Naive thymus-derived CD8-positive, alpha-beta T cell (primary cell): ENCODE measurements around the gene PMPCA. TPM values are rescaled to one million over a fixed set of nuclear protein-coding genes. Genes with fewer than 3 reads are reported as not detected.

Experiments
- ATAC-seq, 2 donors: fragments of 150-1000 bp; cut with Tn5 transposase in 1 of 2; sonication (Bioruptor Pico), chemical (Tn5 transposase) in 1 of 2; 1 replicate in 1 of 2; 2 replicates in 1 of 2; pipeline ENCODE4 v1.10.0; 2021; ENCODE audit warnings: mild to moderate bottlenecking in 2 of 2, moderate library complexity in 2 of 2
- POLR2A ChIA-PET: fragments of 350-600 bp; sonication (Branson Sonifier 250); formaldehyde crosslinking; loops from one replicate; lab custom pipeline; 2021; ENCODE audit warnings: antibody characterized with exemption; lab: Charles Lee
- DNase-seq, 10 donors: peaks; one replicate each; pipeline versions ENCODE4 v3.0.0 to v3.0.0-alpha.2; 2020 to 2022
- H3K27ac Mint-ChIP-seq, 10 donors: one replicate each; pipeline ENCODE4 v1.8.0; 2020 to 2022; ENCODE audit warnings: mild to moderate bottlenecking in 10 of 10, mixed read lengths in 10 of 10, moderate library complexity in 4 of 10, inconsistent platforms in 1 of 10
- H3K27me3 Mint-ChIP-seq, 5 donors: one replicate each; pipeline ENCODE4 v1.8.0; 2021 to 2022; ENCODE audit warnings: mixed read lengths in 5 of 5
- H3K36me3 Mint-ChIP-seq, 3 donors: one replicate each; pipeline ENCODE4 v1.8.0; 2020 to 2022; ENCODE audit warnings: mixed read lengths in 3 of 3, mild to moderate bottlenecking in 2 of 3, inconsistent platforms in 1 of 3
- H3K4me1 Mint-ChIP-seq, 4 donors: one replicate each; pipeline ENCODE4 v1.8.0; 2021 to 2022; ENCODE audit warnings: mixed read lengths in 4 of 4
- H3K4me3 Mint-ChIP-seq, 10 donors: one replicate each; pipeline ENCODE4 v1.8.0; 2020 to 2022; ENCODE audit warnings: mild to moderate bottlenecking in 10 of 10, mixed read lengths in 10 of 10, moderate library complexity in 6 of 10, inconsistent platforms in 1 of 10
- H3K9me3 Mint-ChIP-seq, 9 donors: one replicate each; pipeline ENCODE4 v1.8.0; 2020 to 2022; ENCODE audit warnings: mixed read lengths in 9 of 9, mild to moderate bottlenecking in 3 of 9, inconsistent platforms in 1 of 9, moderate library complexity in 1 of 9
- polyA plus RNA-seq, 3 donors: library from polyadenylated mRNA; unstranded; fragments of 300-500 nt; fragmentation: Illumina TruSeq; gene quantifications; one replicate each; pipeline ENCODE4 v1.2.3, GENCODE V29; 2021
- total RNA-seq, 8 experiments: library from RNA in 2 of 8; stranded (reverse) in 2 of 8; gene quantifications; one replicate each; pipeline ENCODE4 v1.2.3 and lab custom pipeline; 2021 to 2026

Gene PMPCA
- total and polyA plus RNA-seq, 5 experiments from 2014 or later: 37.0 to 73.2 (median 47.0) TPM

GRCh38 chr9:136460772-136461325 is 50.4 kb downstream of the PMPCA start:
- POLR2A ChIA-PET: interaction anchor here (0.6 to 0.7 kb wide), 3 partner anchors 8 to 185 kb away, joined by 3 to 5 read pairs (median 3); no protein-coding TSS in a partner anchor
- H3K36me3 Mint-ChIP-seq: peaks cover 0 to 96% (median 24%) of the 10 kb centered on the region in 3 donors

GRCh38 chr9:136462664-136463063 is 52.2 kb downstream of the PMPCA start:
- Mint-ChIP-seq H3K4me1 (peaks cover 0 to 2% (median 0%) of the 10 kb centered on the region in 4 donors), H3K36me3 (peaks cover 0 to 91% (median 25%) of the 10 kb centered on the region in 3 donors), H3K9me3 (no peaks in the 10 kb centered on the region), H3K27ac (peak overlapping the region in 1 of 10 donors; percentile 51), H3K4me3 (no peak overlapping the region), H3K27me3 (no peaks in the 10 kb centered on the region)
- no peak for DNase-seq
- ATAC-seq: no peak
- POLR2A ChIA-PET: no interaction called here

More at GRCh38 chr9:136460772-136461325, 50.4 kb downstream of the PMPCA start:
- DNase-seq: no peak
- no peak overlapping the region for H3K27ac Mint-ChIP-seq
- no peaks in the 10 kb centered on the region for H3K9me3 Mint-ChIP-seq
- peaks cover 0 to 2% (median 0%) of the 10 kb centered on the region in 4 donors for H3K4me1 Mint-ChIP-seq
- no peaks in the 10 kb centered on the region for H3K27me3 Mint-ChIP-seq
- H3K4me3 Mint-ChIP-seq: no peak overlapping the region
- ATAC-seq: no peak

DNA sequence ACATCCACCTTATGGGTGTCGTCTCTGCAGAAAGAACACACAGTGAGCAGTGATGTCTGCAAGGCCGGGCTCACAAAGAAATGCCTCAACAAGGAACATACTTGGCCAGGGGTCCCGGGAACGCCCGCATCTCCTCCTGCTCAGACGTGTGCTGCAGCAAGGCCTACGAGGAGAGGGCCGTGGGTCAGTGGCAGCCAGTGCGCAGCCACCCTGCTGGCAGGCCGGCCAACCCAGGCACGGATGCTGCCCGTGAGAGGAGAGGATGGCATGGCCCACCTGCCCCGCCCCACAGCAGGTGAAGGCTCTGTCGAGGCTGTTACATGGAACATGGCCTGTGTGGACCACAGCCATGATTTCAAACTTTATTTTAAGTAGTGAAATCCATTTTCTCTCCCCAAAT is 53.1 kb downstream of the PMPCA start:
- H3K4me3 Mint-ChIP-seq: no peak overlapping the region
- H3K36me3 Mint-ChIP-seq: peaks cover 0 to 89% (median 25%) of the 10 kb centered on the region in 3 donors
- no peaks in the 10 kb centered on the region for H3K9me3 Mint-ChIP-seq
- no peak for DNase-seq
- POLR2A ChIA-PET: no interaction called here
- no peak for ATAC-seq
- H3K4me1 Mint-ChIP-seq: peaks cover 0 to 2% (median 0%) of the 10 kb centered on the region in 4 donors
- H3K27ac Mint-ChIP-seq: peak overlapping the region in 1 of 10 donors; percentile 40
- no peaks in the 10 kb centered on the region for H3K27me3 Mint-ChIP-seq

DNA sequence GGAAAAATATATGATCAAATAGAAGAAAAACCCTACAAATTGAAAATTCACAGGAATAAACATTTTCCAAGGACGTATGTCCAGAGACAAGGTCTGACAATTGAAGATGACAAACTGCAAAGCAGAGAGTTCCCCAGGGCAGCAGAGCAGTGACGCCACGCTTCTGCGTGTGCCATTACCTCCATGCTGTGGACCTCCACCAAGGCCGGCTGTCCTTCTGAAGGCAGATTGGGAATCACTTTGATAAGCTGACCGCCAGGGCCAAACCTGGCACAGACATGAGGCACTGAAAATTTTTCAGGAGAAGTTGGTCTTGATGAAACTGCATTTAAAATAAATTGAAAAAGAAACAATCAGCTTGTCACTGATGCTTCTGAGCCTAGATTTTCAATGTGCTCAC is 53.8 kb downstream of the PMPCA start:
- H3K36me3 Mint-ChIP-seq: peaks cover 0 to 89% (median 19%) of the 10 kb centered on the region in 3 donors
- DNase-seq: no peak
- H3K27ac Mint-ChIP-seq: no peak overlapping the region
- no peaks in the 10 kb centered on the region for H3K9me3 Mint-ChIP-seq
- no peak for ATAC-seq
- H3K4me3 Mint-ChIP-seq: no peak overlapping the region
- peaks cover 0 to 2% (median 0%) of the 10 kb centered on the region in 4 donors for H3K4me1 Mint-ChIP-seq
- POLR2A ChIA-PET: no interaction called here
- H3K27me3 Mint-ChIP-seq: no peaks in the 10 kb centered on the region

- Mint-ChIP-seq H3K36me3 (peaks cover 0 to 91% (median 18%) of the 10 kb centered on the region in 3 donors), H3K27ac (peak overlapping the region in 2 of 10 donors; percentile 5 to 15), H3K4me1 (peaks cover 0 to 8% (median under 1%) of the 10 kb centered on the region in 4 donors), H3K4me3 (no peak overlapping the region), H3K27me3 (no peaks in the 10 kb centered on the region), H3K9me3 (no peaks in the 10 kb centered on the region)
- POLR2A ChIA-PET: no interaction called here
- DNase-seq (no peak), ATAC-seq (no peak)
Measured at GRCh38 chr9:136465500-136466154, 55.2 kb downstream of the PMPCA start.

DNA sequence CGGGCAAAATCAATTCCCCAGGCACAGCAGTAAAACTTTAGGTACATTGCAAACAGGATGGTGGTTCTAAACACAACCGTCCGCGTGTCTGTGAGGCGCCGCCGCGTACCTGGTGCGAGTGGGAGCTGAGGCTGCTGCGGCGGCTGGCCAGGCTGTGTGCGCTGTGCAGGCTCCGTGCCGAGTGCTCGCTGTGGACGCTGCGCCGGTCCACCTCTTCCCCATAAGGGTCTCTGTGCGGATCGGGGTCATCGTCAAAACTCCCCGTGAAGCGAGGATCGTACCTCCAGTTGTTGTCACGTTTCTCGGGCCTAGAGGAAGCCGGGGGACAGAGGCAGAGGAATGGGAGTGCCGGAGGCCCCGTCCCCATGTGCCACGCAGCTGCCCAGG is 55.7 kb downstream of the PMPCA start:
- H3K36me3 Mint-ChIP-seq: peaks cover 0 to 90% (median 18%) of the 10 kb centered on the region in 3 donors
- DNase-seq: no peak
- POLR2A ChIA-PET: no interaction called here
- H3K27ac Mint-ChIP-seq: no peak overlapping the region
- peaks cover 0 to 8% (median under 1%) of the 10 kb centered on the region in 4 donors for H3K4me1 Mint-ChIP-seq
- no peaks in the 10 kb centered on the region for H3K27me3 Mint-ChIP-seq
- no peak overlapping the region for H3K4me3 Mint-ChIP-seq
- no peaks in the 10 kb centered on the region for H3K9me3 Mint-ChIP-seq
- no peak for ATAC-seq

DNA sequence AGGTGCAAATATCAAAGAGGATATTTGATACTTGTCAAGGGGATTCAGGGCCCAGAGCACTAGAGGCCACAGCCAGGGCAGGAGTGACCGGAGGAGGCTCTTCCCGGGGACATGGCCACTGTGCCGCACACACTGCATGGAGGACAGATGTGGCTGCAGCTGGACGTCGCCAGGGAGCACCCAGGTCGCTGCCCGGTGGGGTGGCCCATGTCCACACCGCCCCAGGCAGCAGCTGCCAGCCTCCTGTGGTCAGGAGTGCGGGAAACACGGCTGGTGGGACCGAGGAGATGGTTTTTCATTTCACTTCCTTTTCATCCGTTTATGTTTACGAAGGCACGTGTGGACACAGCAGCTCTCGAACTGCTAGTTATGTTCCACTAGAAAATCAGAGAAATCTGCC is 57.3 kb downstream of the PMPCA start:
- ATAC-seq (no peak), DNase-seq (no peak)
- Mint-ChIP-seq H3K27me3 (no peaks in the 10 kb centered on the region), H3K4me1 (peaks cover 0 to 8% (median 0%) of the 10 kb centered on the region in 4 donors), H3K27ac (no peak overlapping the region), H3K36me3 (peaks cover 0 to 83% (median 20%) of the 10 kb centered on the region in 3 donors), H3K4me3 (no peak overlapping the region), H3K9me3 (no peaks in the 10 kb centered on the region)
- POLR2A ChIA-PET: no interaction called here

DNA sequence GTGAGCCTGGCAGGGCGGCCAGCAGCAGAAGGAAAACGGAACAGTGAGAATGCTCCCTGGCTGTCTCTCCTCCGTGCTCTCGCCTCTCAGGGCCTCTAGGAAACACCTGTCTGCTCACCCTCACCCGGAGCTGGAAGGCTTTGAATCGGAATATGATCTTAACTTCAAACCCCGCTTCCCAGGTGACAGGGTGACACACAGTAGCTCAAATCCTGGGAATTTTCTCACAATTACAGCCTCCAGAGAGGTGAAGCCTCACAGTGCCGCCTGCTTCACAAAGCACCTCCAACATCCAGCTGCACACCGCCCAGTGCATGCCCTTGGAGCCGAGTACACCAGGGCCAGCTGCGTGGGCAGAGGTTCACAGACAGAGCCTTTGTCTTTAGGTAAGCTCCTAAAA is 59.9 kb downstream of the PMPCA start:
- Mint-ChIP-seq H3K27ac (peak overlapping the region in 1 of 10 donors; percentile 41), H3K36me3 (peaks cover 0 to 82% (median 14%) of the 10 kb centered on the region in 3 donors), H3K27me3 (no peaks in the 10 kb centered on the region), H3K4me3 (no peak overlapping the region), H3K9me3 (no peaks in the 10 kb centered on the region), H3K4me1 (peaks cover 0 to 8% (median 0%) of the 10 kb centered on the region in 4 donors)
- ATAC-seq (no peak), DNase-seq (no peak)
- POLR2A ChIA-PET: interaction anchor here (1.0 kb wide), 1 partner anchor 69 kb away, joined by 3 read pairs; no protein-coding TSS in a partner anchor

DNA sequence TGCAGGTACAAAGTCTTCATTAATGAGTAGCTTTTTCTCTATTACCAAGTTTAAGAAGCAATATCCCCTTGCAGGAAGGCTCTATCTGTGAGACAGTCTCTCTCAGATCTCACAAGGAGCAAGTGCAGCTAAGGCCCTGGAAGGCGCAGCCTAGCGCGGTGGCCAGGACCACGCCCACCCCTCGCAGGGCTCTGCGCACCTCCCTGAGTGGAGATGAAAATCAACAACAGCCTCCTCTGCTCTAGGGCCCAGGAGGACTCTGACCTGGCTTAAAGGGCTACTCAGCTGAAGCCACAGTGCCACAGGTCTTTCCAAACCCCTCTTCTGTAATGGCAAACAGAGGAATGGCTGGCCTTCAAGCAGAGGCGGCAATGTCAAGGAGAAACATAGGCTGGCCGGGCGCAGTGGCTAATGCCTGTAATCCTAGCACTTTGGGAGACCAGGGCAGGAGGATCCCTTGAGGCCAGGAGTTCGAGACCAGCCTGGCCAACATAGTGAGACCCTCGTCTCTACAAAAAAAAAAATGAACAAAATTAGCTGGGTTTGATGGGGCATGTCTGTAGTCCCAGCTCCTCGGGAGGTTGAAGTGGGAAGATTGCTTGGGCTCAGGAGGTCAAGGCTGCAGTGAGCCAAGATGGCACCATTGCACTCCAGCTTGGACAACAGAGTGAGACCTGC is 60.5 kb downstream of the PMPCA start:
- peaks cover 0 to 8% (median 0%) of the 10 kb centered on the region in 4 donors for H3K4me1 Mint-ChIP-seq
- POLR2A ChIA-PET: interaction anchor here (1.0 kb wide), 1 partner anchor 70 kb away, joined by 3 read pairs; no protein-coding TSS in a partner anchor
- no peak overlapping the region for H3K4me3 Mint-ChIP-seq
- DNase-seq (peak in 1 of 10 donors; percentile 24), ATAC-seq (no peak)
- H3K9me3 Mint-ChIP-seq: no peaks in the 10 kb centered on the region
- H3K27me3 Mint-ChIP-seq: no peaks in the 10 kb centered on the region
- H3K27ac Mint-ChIP-seq: peak overlapping the region in 2 of 10 donors; percentile 22 to 33
- peaks cover 0 to 82% (median 13%) of the 10 kb centered on the region in 3 donors for H3K36me3 Mint-ChIP-seq

DNA sequence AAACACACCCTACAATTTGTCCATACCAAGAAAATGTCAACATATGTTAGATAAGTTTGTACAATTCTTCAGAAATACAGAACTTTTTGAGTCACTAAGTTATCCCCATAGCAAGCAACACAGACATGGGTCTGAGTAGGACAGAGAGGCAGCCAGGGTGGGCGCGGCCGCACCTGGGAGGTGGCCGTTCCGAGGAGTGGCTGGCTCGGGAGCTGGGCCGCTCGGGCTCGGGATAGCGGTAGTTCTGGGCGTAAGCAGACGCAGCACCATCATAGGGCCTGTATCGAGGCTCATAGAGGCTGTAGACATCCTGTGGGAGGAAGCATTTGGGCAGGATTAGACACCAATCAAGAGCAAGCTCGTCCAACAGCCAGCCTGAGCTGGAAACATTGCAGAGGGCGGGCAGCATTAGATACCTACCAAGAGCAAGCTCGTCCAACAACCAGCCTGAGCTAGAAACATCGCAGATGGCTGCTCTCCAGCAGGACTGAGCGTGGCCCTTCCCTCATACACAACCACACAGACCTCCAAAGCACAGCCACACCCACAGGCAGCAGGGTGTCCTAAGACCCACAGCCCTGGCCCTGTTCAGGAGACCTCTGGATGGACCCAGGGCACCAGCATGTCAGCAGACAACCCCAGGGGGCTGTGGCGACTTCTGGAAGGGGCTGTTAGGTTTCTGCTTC is 61.5 kb downstream of the PMPCA start:
- Mint-ChIP-seq H3K4me1 (peaks cover 0 to 8% (median 0%) of the 10 kb centered on the region in 4 donors), H3K9me3 (no peaks in the 10 kb centered on the region), H3K27me3 (no peaks in the 10 kb centered on the region), H3K27ac (no peak overlapping the region), H3K4me3 (no peak overlapping the region), H3K36me3 (peaks cover 0 to 81% (median 11%) of the 10 kb centered on the region in 3 donors)
- POLR2A ChIA-PET: interaction anchor here (0.6 kb wide), 1 partner anchor 525 kb away, joined by 3 read pairs; no protein-coding TSS in a partner anchor
- ATAC-seq (no peak), DNase-seq (no peak)

DNA sequence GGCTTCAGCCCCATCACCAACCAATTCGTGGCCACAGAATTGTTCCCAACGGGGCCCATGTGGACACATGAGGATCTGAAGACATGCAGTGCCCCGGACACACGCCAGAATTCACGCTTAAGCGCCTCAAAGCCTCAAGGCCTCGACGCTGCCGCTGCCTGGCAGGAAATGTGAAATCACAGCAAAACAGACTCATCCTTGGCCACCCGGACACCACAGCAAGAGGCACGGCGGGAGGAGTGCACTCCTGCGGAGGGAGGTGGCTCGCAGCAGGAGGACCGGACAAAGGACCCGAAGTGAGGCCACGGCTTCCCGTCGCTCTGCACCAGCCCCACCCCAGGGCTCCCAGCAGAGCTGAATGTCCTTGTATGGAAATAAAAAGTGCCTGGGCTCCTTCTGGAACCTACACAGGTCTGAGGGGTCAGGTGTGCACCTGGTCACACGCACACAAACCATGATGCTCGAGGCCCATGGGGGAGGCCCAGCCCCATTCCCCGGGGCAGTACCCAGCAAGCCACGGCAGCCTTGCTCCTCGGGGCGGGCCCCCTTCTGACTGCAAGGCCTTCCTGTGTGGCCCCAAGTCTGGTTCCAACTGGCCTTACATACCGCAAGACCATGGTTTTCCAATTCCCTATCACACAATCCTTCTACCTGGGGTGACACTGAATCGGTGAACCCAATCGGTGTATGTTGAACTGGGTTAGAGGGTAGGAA is 62.3 kb downstream of the PMPCA start:
- ATAC-seq (no peak), DNase-seq (no peak)
- H3K27me3 Mint-ChIP-seq: no peaks in the 10 kb centered on the region
- no peak overlapping the region for H3K4me3 Mint-ChIP-seq
- POLR2A ChIA-PET: no interaction called here
- H3K4me1 Mint-ChIP-seq: peaks cover 0 to 12% (median 2%) of the 10 kb centered on the region in 4 donors
- H3K27ac Mint-ChIP-seq: peak overlapping the region in 1 of 10 donors; percentile 3
- H3K36me3 Mint-ChIP-seq: peaks cover 0 to 86% (median 11%) of the 10 kb centered on the region in 3 donors
- H3K9me3 Mint-ChIP-seq: no peaks in the 10 kb centered on the region

DNA sequence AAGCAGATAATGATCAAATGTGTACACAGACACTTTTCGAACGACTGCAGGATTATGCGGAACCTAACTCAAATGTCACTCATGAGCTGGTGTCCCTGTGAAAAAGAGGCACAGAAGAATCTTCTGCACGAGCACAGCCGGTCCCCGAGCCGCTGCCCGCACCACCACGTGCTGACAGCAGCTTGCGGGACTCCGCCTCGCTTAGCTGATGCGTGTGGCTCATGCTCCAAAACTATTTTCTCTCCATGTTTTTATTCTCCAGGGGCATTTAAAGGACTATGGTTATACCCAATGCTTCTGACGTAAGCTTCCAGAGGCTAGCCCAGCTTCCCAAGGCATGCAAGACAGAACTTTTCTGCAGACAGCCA is 62.9 kb downstream of the PMPCA start:
- Mint-ChIP-seq H3K4me3 (no peak overlapping the region), H3K4me1 (peaks cover 2 to 15% (median 5%) of the 10 kb centered on the region in 4 donors), H3K9me3 (no peaks in the 10 kb centered on the region), H3K27ac (peak overlapping the region in 1 of 10 donors; percentile 3), H3K36me3 (peaks cover 0 to 84% (median 11%) of the 10 kb centered on the region in 3 donors), H3K27me3 (no peaks in the 10 kb centered on the region)
- ATAC-seq: no peak
- POLR2A ChIA-PET: no interaction called here
- no peak for DNase-seq
